ENCODE data around the gene SSBP4.
"Not testable (repeated sequence)": the region's sequence is repeated elsewhere in the genome, so short reads cannot be mapped to it uniquely, and the experiment has no call there.

Gene SSBP4

DNA sequence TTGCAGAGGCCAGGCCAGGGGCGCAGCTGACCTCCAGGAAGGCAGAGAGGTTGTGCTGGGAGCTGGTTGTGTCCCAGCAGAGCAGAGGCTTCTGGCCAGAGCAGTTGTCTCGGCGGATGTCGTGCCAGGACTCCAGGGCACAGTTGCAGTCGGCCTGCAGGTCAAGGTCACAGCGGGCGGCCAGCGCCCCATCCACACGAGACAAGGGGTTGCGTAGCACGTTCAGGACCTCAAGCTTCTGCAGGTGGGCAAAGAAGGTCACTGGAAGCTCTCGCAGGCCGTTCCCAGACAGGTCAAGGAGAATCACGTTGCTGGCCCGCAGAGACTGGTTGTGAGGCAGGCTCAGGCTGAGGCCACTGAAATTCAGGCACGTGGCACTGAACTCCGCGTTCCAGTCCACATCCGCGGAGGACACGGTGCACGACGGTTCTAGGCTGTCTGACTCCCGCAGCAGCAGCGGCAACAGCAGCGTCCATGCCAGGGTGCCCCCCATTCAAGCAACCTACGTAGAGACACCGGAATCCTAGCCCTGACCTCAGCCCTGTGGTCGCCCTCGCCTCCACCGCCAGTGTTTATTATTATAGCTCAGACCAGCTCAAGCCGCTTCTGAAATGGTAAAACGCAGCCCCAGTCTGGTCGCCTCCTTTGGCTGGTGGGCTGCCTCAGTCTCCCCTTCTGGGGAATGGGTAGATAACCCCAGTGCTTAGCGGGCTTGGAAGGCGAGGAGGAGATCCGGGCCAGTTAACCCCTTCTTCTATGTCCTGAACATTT is 22.5 kb upstream of the SSBP4 start:
- no peak for DNase-seq

GRCh38 chr19:18397242-18398202 is 21.7 kb upstream of the SSBP4 start, which contains the start of gene LRRC25:
LRRC25 (minus strand) TSS chr19:18397622; CDS start chr19:18396963, 659 bp downstream.
- DNase-seq, result no peak

DNA sequence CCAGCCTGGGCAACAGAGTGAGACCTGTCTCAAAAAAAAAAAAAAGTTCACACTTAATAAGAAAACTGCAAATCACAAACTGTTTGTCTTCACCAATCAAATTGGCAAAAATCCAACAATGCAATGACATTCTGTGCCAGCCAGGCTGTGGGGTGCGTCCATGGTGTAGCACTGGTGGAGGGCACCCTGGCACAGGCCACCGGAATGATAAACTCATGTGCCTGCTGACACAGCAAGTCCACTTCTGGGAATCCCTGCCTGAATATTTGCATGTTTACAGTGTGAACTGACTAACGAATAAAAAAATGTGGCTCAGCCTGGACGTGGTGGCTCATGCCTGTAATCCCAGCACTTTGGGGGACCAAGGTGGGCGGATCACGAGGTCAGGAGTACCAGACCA is 20.2 kb upstream of the SSBP4 start:
- no peak for DNase-seq

DNA sequence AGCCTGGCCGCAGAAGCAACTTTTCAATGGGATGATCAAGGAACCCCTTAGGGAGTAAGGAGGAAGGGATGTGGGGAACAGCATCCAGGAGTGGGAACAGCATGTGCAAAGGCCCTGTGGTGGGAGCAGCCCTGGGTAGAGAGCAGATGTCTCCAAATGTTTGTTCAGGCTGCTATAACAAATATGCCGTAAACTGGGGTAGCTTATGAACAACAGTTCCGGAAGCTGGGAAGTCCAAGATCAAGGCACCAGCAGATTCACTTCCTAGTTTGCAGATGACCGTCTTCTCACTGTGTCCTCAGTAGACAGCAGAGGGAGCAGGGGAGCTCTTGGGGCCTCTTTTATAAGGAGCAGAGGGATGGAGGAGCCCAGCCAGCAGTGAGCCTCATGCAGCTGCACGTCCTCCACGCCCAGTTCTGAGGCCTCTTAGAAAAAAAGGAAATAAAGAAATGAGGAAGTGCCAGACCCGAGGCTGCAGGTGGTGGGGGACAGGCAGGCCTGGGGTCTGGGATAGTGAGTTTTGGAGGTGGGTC is 17.6 kb upstream of the SSBP4 start:
- no peak for DNase-seq

DNA sequence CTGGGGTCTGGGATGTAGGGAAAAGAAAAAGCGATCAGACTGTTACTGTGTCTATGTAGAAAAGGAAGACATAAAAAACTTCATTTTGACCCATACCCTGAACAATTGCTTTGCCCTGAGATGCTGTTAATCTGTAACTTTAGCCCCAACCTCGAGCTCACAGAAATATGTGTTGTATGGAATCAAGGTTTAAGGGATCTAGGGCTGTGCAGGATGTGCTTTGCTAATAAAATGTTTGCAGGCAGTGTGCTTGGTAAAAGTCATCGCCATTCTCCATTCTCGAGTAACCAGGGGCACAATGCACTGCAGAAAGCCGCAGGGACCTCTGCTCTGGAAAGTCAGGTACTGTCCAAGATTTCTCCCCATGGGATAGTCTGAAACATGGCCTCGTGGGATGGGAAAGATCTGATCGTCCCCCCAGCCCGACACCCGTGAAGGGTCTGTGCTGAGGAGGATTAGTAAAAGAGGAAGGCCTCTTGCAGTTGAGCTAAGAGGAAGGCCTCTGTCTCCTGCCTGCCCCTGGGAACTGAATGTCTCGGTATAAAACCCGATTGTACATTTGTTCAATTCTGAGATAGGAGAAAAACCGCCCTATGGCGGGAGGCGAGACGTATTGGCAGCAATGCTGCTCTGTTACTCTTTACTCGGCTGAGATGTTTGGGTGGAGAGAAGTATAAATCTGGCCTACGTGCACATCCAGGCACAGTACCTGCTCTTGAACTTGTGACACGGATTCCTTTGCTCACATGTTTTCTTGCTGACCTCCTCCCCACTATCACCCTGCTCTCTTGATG is 16.5 kb upstream of the SSBP4 start:
- DNase-seq, result not testable (repeated sequence)

DNA sequence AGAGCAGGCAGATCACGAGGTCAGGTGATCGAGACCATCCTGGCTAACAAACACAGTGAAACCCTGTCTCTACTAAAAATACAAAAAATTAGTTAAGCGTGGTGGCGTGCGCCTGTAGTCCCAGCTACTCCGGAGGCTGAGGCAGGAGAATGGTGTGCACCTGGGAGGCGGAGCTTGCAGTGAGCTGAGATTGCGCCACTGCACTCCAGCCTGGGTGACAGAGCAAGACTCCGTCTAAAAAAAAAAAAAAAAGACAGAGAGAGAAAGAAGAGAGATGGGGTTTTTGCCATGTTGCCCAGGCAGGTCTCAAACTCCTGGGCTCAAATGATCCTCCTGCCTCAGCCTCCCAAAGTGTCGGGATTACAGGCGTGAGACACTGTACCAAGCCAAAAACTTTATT is 13.4 kb upstream of the SSBP4 start:
- DNase-seq, result not testable (repeated sequence)

DNA sequence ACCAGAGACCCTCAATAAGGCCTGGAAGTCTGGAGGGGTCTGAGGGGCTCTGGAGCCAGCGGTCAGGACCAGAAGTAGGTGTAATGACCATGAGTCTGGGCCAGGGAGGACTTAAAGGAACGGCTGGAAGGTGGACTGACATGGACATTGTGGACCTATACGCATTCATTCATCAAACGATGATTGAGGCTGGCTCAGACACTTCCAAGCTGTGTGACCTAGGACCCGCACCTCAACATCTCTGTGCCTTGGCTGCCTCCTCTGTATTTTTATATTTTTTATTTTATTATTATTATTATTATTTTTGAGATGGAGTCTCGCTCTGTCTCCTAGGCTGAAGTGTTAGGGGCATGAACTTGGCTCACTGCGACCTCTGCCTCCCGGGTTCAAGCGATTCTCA is 12.4 kb upstream of the SSBP4 start:
- DNase-seq, result no peak

GRCh38 chr19:18408053-18408476 is 11.1 kb upstream of the SSBP4 start:
- DNase-seq, result no peak

GRCh38 chr19:18412610-18413239 is 6.5 kb upstream of the SSBP4 start:
- DNase-seq, result no peak

DNA sequence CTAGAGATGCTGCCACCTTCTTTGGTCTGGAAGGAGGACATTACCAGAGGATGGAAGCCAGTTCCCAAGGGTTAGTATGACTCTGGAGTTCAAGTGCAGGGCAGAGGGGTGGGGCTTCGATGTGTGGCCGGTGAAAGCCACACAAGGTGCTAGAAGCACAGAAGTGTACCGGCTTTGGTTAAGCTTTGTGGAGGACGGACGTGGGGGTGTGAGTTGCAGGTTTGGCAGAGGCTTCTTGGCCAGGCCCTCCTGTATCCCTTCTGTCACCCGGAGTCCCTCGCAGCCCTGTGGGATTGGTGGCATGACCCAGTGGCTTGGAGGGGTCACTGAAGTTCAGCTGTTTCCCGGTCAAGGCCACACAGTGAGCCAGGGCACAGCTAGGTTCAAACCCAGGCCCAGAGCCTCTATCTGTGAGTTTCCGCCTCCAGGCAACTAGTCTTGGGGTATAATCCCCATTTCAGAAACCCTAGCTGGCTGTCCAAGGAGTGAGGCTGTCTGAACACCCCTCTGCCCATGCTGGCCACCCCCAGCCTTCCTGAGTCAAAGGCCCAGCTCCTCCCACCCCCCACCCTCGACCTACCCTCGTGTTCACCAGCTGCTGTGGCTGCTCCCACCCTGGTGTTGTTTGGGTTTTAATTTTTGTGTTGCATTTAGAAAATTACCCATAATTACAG is 4.6 kb upstream of the SSBP4 start:
- DNase-seq, result no peak

- DNase-seq, result no peak
Observed at GRCh38 chr19:18415178-18415867, 3.9 kb upstream of the SSBP4 start.

GRCh38 chr19:18416778-18417249 is 2.4 kb upstream of the SSBP4 start:
- DNase-seq, result peak; percentile 67

DNA sequence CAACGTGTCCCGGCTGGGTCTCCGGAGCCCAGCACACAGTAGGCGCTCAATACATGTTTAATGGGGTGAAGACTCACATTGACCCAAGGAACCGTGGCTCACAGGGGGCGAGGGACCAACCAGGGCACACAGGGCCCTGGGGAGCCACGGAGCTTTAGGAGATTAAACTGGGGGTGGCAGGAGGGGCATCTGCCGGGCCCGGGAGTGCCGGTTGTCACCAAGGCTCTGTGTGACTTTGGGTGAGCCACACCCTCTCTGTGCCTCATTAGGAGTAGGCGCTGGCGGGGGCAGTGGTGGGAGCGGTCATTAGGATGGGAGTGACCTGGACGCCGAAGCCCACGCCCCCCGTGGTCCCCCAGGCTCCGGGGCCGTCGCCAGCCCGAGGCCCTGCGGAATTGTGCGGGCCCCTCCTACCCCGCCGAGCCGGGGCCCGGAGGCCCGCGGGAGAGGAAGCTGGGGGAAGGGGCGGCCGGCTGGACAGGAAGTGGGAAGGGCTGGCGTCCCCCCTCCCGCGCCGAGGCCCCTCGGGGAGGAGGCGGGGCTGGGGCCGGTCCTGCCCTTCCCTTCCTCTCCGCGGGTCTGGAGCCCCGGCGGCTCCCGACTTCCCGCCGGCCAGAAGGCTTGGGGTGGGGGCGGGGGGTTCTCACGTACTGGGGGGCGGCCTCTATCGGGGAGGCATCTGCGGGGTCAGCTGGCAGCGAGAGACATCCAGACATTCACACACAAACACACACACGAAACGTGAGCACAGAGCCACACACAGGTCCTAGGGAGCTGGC is 1.8 kb upstream of the SSBP4 start:
- no peak for DNase-seq

DNA sequence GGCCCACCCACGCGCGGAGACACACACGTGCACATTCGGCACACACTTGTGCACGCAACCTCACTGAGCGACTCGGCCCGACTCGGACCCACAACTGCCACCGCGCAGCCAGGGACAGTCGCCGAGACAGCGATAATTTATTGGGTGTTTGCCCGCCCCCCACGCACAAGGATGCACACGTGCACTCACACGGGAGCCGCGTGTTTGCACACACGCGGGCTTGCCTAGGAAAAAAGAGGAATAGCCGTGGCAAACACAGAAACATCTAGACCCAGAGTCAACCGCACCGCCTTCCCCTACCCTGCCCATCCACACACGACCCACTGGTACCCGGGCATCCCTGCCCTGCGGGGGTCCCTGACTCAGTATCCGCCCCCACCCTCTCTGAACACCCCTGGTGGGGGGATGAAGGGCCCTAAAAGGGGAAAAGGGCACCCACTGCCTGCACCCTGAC is 1.1 kb upstream of the SSBP4 start:
- DNase-seq, result no peak

DNA sequence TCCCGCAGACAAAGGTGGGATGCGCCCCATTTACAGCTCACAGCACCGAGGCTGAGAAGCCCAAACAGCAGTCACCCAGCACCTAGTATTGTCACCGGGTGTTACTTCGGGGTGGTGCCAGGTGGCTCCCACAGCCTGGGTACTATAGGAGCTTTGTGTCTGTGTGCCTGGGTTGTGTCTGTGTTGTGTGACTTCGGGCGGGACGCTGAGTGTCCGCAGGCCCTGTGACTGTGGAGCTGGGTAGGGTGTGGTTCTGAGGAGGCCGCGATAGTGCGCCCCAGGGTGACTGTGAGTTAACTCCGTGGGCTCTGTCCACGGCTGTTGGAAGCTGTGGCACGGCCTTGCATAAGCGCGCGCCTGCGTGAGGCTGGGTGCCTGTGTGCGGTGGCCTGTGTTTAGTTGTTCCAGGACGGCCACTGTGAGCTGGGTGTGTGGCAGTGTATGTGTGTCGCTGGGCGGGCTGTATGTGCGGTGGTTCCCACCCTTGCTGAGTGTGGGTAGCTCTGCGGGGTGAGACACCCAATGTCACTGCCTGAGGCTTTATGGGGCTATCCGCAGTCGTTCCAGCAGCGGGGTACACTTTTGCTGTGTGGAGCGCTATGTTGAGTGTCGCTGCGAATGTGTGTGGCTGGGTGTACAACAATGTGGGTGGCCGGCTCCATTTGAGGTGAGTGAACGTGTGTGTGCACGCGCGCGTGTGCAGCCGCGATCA is 559 bp upstream of the SSBP4 start:
- peak; percentile 64 for DNase-seq

DNA sequence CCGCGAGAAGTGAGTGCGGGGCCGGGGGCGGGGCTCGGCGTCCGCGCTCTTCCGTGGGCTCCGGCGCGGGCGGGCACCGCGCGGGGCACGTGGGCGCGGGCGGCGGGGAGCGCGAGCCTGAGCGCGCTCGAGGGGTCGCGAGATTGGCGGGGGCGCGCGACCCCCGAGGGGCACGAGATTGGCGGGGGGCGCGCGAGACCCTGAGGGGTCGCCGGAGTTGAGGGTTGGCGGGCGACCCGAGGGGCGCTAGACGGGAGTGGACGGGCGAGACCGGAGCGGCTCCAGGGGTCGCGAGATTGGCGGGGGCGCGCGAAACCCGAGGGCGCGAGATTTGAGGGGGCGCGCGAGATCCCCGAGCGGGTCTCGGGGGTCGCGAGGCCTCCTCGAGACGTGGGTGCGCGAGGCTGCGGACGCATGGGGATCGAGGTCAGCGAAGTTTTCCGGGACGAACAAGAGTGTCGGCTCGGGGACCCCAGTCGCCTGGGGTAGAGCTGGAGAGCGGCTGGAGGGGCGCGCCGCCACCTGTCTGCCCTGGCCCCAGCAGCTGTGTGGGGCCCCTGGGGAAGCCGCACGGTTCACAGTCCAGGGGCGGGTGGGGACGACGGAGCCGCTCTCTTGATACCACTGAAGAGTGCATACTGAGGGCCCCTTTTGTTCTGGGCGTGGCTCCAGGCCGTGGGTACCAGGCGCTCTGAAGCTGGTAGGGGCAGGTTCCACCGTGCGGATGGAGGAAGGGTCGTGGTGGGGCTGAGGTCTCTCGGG is 682 bp downstream of the SSBP4 start:
- DNase-seq, result peak; percentile 45

GRCh38 chr19:18420930-18421329 is 1.7 kb downstream of the SSBP4 start:
- DNase-seq, result no peak

GRCh38 chr19:18421371-18421959 is 2.3 kb downstream of the SSBP4 start:
- DNase-seq, result no peak
